Measurements from ENCODE around the gene ZNF569. TPM values are rescaled to one million over a fixed set of nuclear protein-coding genes. Genes with fewer than 3 reads are reported as not detected.
"Not testable (repeated sequence)": the region's sequence is repeated elsewhere in the genome, so short reads cannot be mapped to it uniquely, and the experiment has no call there.

ZNF569 gene
- total and polyA plus RNA-seq, 2 of the 13 experiments (the other 11 are each of a cell fraction or from before 2014, with no cell fraction given) = 1.4 to 5.7 TPM

DNA sequence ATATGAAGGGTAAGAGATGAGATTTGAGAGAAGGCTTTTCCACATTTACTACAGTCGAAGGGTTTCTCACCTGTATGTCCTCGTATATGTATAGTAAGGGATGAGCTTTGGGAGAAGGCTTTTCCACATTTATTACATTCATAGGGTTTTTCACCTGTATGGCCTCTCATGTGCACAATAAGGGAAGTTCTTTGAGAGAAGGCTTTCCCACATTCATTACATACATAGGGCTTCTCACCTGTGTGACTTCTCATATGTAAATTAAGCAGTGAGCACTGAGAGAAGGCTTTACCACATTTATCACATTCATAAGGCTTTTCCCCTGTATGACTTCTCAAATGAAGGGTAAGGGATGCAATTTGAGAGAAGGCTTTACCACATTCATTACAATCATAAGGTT lies 54.5 kb downstream of the ZNF569 start (continued):
- TF ChIP-seq, protein P1, sequence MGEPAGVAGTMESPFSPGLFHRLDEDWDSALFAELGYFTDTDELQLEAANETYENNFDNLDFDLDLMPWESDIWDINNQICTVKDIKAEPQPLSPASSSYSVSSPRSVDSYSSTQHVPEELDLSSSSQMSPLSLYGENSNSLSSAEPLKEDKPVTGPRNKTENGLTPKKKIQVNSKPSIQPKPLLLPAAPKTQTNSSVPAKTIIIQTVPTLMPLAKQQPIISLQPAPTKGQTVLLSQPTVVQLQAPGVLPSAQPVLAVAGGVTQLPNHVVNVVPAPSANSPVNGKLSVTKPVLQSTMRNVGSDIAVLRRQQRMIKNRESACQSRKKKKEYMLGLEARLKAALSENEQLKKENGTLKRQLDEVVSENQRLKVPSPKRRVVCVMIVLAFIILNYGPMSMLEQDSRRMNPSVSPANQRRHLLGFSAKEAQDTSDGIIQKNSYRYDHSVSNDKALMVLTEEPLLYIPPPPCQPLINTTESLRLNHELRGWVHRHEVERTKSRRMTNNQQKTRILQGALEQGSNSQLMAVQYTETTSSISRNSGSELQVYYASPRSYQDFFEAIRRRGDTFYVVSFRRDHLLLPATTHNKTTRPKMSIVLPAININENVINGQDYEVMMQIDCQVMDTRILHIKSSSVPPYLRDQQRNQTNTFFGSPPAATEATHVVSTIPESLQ (CRISPR knock-in tag; conservative IDR thresholded peaks at IDR 0.05) = no peak
- TF ChIP-seq ZNF333 (CRISPR knock-in tag; IDR thresholded peaks at IDR 0.05; ENCODE audit: borderline replicate concordance) = no peak
- TF ChIP-seq, protein P2, sequence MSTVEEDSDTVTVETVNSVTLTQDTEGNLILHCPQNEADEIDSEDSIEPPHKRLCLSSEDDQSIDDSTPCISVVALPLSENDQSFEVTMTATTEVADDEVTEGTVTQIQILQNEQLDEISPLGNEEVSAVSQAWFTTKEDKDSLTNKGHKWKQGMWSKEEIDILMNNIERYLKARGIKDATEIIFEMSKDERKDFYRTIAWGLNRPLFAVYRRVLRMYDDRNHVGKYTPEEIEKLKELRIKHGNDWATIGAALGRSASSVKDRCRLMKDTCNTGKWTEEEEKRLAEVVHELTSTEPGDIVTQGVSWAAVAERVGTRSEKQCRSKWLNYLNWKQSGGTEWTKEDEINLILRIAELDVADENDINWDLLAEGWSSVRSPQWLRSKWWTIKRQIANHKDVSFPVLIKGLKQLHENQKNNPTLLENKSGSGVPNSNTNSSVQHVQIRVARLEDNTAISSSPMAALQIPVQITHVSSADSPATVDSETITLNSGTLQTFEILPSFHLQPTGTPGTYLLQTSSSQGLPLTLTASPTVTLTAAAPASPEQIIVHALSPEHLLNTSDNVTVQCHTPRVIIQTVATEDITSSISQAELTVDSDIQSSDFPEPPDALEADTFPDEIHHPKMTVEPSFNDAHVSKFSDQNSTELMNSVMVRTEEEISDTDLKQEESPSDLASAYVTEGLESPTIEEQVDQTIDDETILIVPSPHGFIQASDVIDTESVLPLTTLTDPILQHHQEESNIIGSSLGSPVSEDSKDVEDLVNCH (CRISPR knock-in tag; IDR thresholded peaks at IDR 0.05) = no peak
- TF ChIP-seq, protein P3, sequence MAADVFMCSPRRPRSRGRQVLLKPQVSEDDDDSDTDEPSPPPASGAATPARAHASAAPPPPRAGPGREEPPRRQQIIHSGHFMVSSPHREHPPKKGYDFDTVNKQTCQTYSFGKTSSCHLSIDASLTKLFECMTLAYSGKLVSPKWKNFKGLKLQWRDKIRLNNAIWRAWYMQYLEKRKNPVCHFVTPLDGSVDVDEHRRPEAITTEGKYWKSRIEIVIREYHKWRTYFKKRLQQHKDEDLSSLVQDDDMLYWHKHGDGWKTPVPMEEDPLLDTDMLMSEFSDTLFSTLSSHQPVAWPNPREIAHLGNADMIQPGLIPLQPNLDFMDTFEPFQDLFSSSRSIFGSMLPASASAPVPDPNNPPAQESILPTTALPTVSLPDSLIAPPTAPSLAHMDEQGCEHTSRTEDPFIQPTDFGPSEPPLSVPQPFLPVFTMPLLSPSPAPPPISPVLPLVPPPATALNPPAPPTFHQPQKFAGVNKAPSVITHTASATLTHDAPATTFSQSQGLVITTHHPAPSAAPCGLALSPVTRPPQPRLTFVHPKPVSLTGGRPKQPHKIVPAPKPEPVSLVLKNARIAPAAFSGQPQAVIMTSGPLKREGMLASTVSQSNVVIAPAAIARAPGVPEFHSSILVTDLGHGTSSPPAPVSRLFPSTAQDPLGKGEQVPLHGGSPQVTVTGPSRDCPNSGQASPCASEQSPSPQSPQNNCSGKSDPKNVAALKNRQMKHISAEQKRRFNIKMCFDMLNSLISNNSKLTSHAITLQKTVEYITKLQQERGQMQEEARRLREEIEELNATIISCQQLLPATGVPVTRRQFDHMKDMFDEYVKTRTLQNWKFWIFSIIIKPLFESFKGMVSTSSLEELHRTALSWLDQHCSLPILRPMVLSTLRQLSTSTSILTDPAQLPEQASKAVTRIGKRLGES (CRISPR knock-in tag; IDR thresholded peaks at IDR 0.05; ENCODE audit: borderline replicate concordance) = no peak

DNA sequence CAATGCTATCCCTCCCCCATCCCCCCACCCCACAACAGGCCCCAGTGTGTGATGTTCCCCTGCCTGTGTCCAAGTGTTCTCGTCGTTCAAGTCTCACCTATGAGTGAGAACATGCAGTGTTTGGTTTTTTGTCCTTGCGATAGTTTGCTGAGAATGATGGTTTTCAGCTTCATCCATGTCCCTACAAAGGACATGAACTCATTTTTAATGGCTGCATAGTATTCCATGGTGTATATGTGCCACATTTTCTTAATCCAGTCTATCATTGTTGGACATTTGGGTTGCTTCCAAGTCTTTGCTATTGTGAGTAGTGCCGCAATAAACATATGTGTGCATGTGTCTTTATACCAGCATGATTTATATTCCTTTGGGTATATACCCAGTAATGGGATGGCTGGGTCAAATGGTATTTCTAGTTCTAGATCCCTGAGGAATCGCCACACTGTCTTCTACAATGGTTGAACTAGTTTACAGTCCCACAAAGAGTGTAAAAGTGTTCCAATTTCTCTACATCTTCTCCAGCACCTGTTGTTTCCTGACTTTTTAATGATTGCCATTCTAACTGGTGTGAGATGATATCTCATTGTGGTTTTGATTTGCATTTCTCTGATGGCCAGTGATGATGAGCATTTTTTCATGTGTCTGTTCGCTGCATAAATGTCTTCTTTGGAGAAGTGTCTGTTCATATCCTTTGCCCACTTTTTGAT lies 61.0 kb downstream of the ZNF569 start:
- H3K4me3 ChIP-seq (replicated peaks in 1 of 3; ENCODE audit: insufficient read depth in 1 of 3, low read depth in 2 of 3, low read length in 3 of 3); POLR2A ChIA-PET; H3K27ac ChIP-seq (ENCODE audit: extremely low read length, insufficient read depth, low read length); H2AFZ ChIP-seq (ENCODE audit: low read length); in situ Hi-C loops (cut with HindIII; ENCODE audit: extremely low pct_ligation_motif_present, low pct_unique_long_range_greater_than_20kb); DNase-seq (ENCODE audit: low spot score); H3K4me2 ChIP-seq (ENCODE audit: low read depth, low read length); H3K9ac ChIP-seq (ENCODE audit: insufficient read depth, low read depth, low read length); H3K27me3 ChIP-seq (ENCODE audit: control insufficient read depth in 1 of 2, insufficient read depth in 2 of 2, low read length in 2 of 2); H4K20me1 ChIP-seq (ENCODE audit: insufficient read depth, low read length); H3K79me2 ChIP-seq (ENCODE audit: insufficient read depth, low read length); ATAC-seq; FAIRE-seq; CTCF ChIA-PET (ENCODE audit: low intra/inter-chr PET ratio, low total read pairs); H3K4me1 ChIP-seq (ENCODE audit: insufficient read depth, low read length); intact Hi-C loops (cut with micrococcal nuclease; ENCODE audit: unreplicated experiment); H3K36me3 ChIP-seq (replicated peaks in 1 of 2; ENCODE audit: control insufficient read depth in 1 of 2, insufficient read depth in 2 of 2, low read length in 2 of 2); BruUV-seq (replicated peaks): not testable (repeated sequence)
- WGBS (ENCODE audit: low lambda C conversion rate) = 14% methylated on average over 6 of the region's 6 CpGs
- H3K9me3 ChIP-seq (ENCODE audit: low read length) = peaks cover 83% of the 10 kb centered on the region

Data from HepG2 (cell line).